Measurements from ENCODE around the gene KCNE4.
"Not testable (repeated sequence)": the region's sequence is repeated elsewhere in the genome, so short reads cannot be mapped to it uniquely, and the experiment has no call there.

KCNE4 gene

GRCh38 chr2:223069988-223070387 lies 18.0 kb downstream of the KCNE4 start:
- H3K9ac ChIP-seq (ENCODE audit: low read length in 5 of 5) = no peak overlapping the region
- no peak overlapping the region for H3K4me3 ChIP-seq (ENCODE audit: low read depth in 1 of 5, low read length in 5 of 5)
- H3K36me3 ChIP-seq (ENCODE audit: control insufficient read depth in 5 of 5, insufficient read depth in 5 of 5, low read length in 5 of 5) = no peaks in the 10 kb centered on the region
- H3K27ac ChIP-seq (ENCODE audit: low read depth, low read length) = no peak overlapping the region
- H3K9me3 ChIP-seq (ENCODE audit: control insufficient read depth in 5 of 5, low read length in 5 of 5) = no peaks in the 10 kb centered on the region
- peaks cover 0 to 18% (median 0%) of the 10 kb centered on the region in 5 donors for H3K4me1 ChIP-seq (ENCODE audit: control insufficient read depth in 5 of 5, insufficient read depth in 5 of 5, low read length in 5 of 5)
- H3K27me3 ChIP-seq (ENCODE audit: control insufficient read depth in 5 of 5, insufficient read depth in 4 of 5, low read length in 5 of 5) = peaks cover 0 to 2% (median 0%) of the 10 kb centered on the region in 5 donors

GRCh38 chr2:223071139-223071538 lies 19.1 kb downstream of the KCNE4 start:
- no peak overlapping the region for H3K4me3 ChIP-seq (ENCODE audit: low read depth in 1 of 5, low read length in 5 of 5)
- no peaks in the 10 kb centered on the region for H3K9me3 ChIP-seq (ENCODE audit: control insufficient read depth in 5 of 5, low read length in 5 of 5)

GRCh38 chr2:223072826-223073225 lies 20.8 kb downstream of the KCNE4 start:
- H3K4me3 ChIP-seq (ENCODE audit: low read depth in 1 of 5, low read length in 5 of 5) = no peak overlapping the region
- H3K9me3 ChIP-seq (ENCODE audit: control insufficient read depth in 5 of 5, low read length in 5 of 5) = no peaks in the 10 kb centered on the region
- no peak overlapping the region for H3K9ac ChIP-seq (ENCODE audit: low read length in 5 of 5)
- H3K4me1 ChIP-seq (ENCODE audit: control insufficient read depth in 5 of 5, insufficient read depth in 5 of 5, low read length in 5 of 5) = peaks cover 0 to 18% (median 0%) of the 10 kb centered on the region in 5 donors
- no peaks in the 10 kb centered on the region for H3K27me3 ChIP-seq (ENCODE audit: control insufficient read depth in 5 of 5, insufficient read depth in 4 of 5, low read length in 5 of 5)
- no peaks in the 10 kb centered on the region for H3K36me3 ChIP-seq (ENCODE audit: control insufficient read depth in 5 of 5, insufficient read depth in 5 of 5, low read length in 5 of 5)
- H3K27ac ChIP-seq (ENCODE audit: low read depth, low read length) = no peak overlapping the region

More at GRCh38 chr2:223071139-223071538, 19.1 kb downstream of the KCNE4 start:
- Histone ChIP-seq H3K9ac (ENCODE audit: low read length in 5 of 5) (no peak overlapping the region), H3K27ac (ENCODE audit: low read depth, low read length) (no peak overlapping the region), H3K27me3 (ENCODE audit: control insufficient read depth in 5 of 5, insufficient read depth in 4 of 5, low read length in 5 of 5) (peaks cover 0 to 1% (median 0%) of the 10 kb centered on the region in 5 donors), H3K36me3 (ENCODE audit: control insufficient read depth in 5 of 5, insufficient read depth in 5 of 5, low read length in 5 of 5) (no peaks in the 10 kb centered on the region), H3K4me1 (ENCODE audit: control insufficient read depth in 5 of 5, insufficient read depth in 5 of 5, low read length in 5 of 5) (peaks cover 0 to 18% (median 0%) of the 10 kb centered on the region in 5 donors)

DNA sequence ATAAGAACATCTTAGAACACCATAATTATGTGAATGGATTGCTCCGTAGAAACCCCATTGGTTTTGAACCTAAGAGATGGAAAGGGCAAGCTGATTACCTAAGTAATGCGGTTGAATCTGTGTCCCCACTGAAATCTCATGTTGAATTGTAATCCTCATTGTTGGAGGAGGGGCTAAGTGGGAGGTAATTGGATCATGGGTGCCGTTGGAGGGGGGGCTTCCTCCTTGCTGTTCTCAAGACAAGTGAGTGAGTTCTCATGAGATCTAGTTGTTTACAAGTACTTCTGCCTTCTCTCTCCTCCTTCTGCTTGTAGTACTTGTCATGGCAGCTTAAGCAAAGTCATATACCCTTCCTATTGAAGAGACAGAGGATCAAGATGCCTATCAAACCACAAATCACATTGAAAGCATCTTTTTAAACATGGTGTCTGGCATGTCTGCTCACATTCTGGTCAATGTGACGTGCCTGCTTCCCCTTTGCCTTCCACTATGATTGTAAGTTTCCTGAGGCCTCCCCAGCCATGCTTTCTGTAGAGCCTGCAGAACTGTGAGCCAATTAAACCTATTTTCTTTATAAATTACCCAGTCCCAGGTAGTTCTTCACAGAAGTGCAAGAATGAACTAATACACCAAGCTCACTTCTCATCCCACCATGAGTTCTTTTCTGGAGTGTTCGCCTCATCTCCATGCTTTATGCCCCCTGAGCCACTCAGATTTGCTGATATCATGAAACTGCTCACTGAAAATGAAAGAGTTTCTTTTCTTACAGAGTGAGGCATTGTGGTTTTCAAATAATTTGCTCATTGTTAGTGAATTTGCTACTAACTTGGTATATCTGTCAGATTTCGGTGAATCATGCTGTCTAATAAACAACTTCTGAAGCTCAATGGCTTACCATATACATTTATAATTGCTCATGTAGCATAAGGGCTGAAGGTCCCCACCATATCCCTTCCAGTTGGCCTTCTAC lies 23.6 kb downstream of the KCNE4 start:
- Histone ChIP-seq H3K27ac (ENCODE audit: low read depth, low read length) (no peak overlapping the region), H3K4me3 (ENCODE audit: low read depth in 1 of 5, low read length in 5 of 5) (no peak overlapping the region), H3K27me3 (ENCODE audit: control insufficient read depth in 5 of 5, insufficient read depth in 4 of 5, low read length in 5 of 5) (no peaks in the 10 kb centered on the region), H3K36me3 (ENCODE audit: control insufficient read depth in 5 of 5, insufficient read depth in 5 of 5, low read length in 5 of 5) (no peaks in the 10 kb centered on the region), H3K9ac (ENCODE audit: low read length in 5 of 5) (no peak overlapping the region), H3K4me1 (ENCODE audit: control insufficient read depth in 5 of 5, insufficient read depth in 5 of 5, low read length in 5 of 5) (peaks cover 0 to 9% (median 0%) of the 10 kb centered on the region in 5 donors), H3K9me3 (ENCODE audit: control insufficient read depth in 5 of 5, low read length in 5 of 5) (no peaks in the 10 kb centered on the region)

DNA sequence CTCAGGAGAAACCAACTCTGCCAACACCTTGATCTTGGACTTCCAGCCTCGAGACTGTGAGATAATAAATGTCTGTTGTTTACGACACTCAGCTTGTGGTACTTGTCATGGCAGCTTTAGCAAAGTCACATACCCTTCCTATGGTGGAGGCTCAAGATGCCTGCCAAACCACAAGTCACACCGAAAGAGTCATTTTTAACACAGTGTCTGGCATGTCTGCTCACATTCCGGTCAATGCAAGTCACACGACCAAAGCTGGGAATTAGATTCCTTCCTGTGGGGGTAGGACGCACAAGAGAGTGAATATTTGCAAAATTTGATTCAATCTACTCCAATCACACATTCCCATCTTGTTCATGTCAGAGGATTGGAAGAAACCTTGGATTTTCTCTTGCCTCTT lies 24.6 kb downstream of the KCNE4 start:
- Histone ChIP-seq H3K9me3 (ENCODE audit: control insufficient read depth in 5 of 5, low read length in 5 of 5) (no peaks in the 10 kb centered on the region), H3K4me3 (ENCODE audit: low read depth in 1 of 5, low read length in 5 of 5) (no peak overlapping the region), H3K4me1 (ENCODE audit: control insufficient read depth in 5 of 5, insufficient read depth in 5 of 5, low read length in 5 of 5) (peaks cover 0 to 2% (median 0%) of the 10 kb centered on the region in 5 donors), H3K36me3 (ENCODE audit: control insufficient read depth in 5 of 5, insufficient read depth in 5 of 5, low read length in 5 of 5) (no peaks in the 10 kb centered on the region), H3K27ac (ENCODE audit: low read depth, low read length) (no peak overlapping the region), H3K9ac (ENCODE audit: low read length in 5 of 5) (no peak overlapping the region), H3K27me3 (ENCODE audit: control insufficient read depth in 5 of 5, insufficient read depth in 4 of 5, low read length in 5 of 5) (no peaks in the 10 kb centered on the region)

DNA sequence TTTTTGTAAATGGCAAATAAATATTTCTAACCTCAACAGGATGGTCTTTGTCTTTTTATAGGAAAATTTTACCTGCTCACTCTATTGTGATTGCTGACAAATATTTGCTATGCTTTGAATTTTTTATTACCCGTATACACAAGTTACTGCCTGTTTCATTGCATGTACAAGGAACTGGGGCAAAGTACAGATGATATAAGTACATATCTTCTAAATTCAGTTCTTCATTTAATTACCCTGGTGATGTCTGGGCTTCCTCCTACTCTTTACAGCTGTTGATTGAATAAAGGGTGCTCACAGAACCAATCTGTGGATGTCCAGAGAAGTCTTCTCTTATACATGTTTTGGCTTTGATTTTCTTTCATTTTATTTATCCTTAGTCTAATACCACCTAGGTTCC lies 26.5 kb downstream of the KCNE4 start:
- H3K9ac ChIP-seq (ENCODE audit: low read length in 5 of 5) = no peak overlapping the region
- no peak overlapping the region for H3K4me3 ChIP-seq (ENCODE audit: low read depth in 1 of 5, low read length in 5 of 5)
- H3K36me3 ChIP-seq (ENCODE audit: control insufficient read depth in 5 of 5, insufficient read depth in 5 of 5, low read length in 5 of 5) = no peaks in the 10 kb centered on the region
- H3K9me3 ChIP-seq (ENCODE audit: control insufficient read depth in 5 of 5, low read length in 5 of 5) = no peaks in the 10 kb centered on the region
- no peaks in the 10 kb centered on the region for H3K4me1 ChIP-seq (ENCODE audit: control insufficient read depth in 5 of 5, insufficient read depth in 5 of 5, low read length in 5 of 5)
- no peak overlapping the region for H3K27ac ChIP-seq (ENCODE audit: low read depth, low read length)
- no peaks in the 10 kb centered on the region for H3K27me3 ChIP-seq (ENCODE audit: control insufficient read depth in 5 of 5, insufficient read depth in 4 of 5, low read length in 5 of 5)

GRCh38 chr2:223079378-223079777 lies 27.4 kb downstream of the KCNE4 start:
- Histone ChIP-seq H3K27me3 (ENCODE audit: control insufficient read depth in 5 of 5, insufficient read depth in 4 of 5, low read length in 5 of 5) (no peaks in the 10 kb centered on the region), H3K36me3 (ENCODE audit: control insufficient read depth in 5 of 5, insufficient read depth in 5 of 5, low read length in 5 of 5) (no peaks in the 10 kb centered on the region), H3K9ac (ENCODE audit: low read length in 5 of 5) (no peak overlapping the region), H3K4me3 (ENCODE audit: low read depth in 1 of 5, low read length in 5 of 5) (no peak overlapping the region), H3K4me1 (ENCODE audit: control insufficient read depth in 5 of 5, insufficient read depth in 5 of 5, low read length in 5 of 5) (no peaks in the 10 kb centered on the region), H3K27ac (ENCODE audit: low read depth, low read length) (no peak overlapping the region), H3K9me3 (ENCODE audit: control insufficient read depth in 5 of 5, low read length in 5 of 5) (no peaks in the 10 kb centered on the region)

DNA sequence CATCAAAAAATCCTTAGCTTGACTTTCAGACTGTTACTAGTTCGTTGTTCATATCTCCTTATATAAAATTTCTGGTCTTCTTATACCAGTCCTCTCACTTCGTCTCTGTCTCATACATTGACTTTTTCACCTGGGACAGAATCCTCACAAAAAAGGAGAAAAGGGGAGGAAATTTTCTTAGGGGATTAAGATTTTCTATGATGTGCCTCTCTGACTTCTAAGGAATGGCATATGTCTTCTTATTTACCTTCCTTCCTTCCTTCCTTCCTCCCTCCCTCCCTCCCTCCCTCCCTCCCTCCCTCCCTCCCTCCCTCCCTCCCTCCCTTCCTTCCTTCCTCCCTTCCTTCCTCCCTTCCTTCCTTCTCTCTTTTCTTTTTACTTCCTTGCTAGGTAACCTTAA lies 27.9 kb downstream of the KCNE4 start:
- H3K27ac ChIP-seq (ENCODE audit: low read depth, low read length) = no peak overlapping the region
- H3K9ac ChIP-seq (ENCODE audit: low read length in 5 of 5) = no peak overlapping the region
- H3K36me3 ChIP-seq (ENCODE audit: control insufficient read depth in 5 of 5, insufficient read depth in 5 of 5, low read length in 5 of 5) = no peaks in the 10 kb centered on the region
- no peak overlapping the region for H3K4me3 ChIP-seq (ENCODE audit: low read depth in 1 of 5, low read length in 5 of 5)
- peaks cover 0 to 2% (median 0%) of the 10 kb centered on the region in 5 donors for H3K27me3 ChIP-seq (ENCODE audit: control insufficient read depth in 5 of 5, insufficient read depth in 4 of 5, low read length in 5 of 5)
- H3K4me1 ChIP-seq (ENCODE audit: control insufficient read depth in 5 of 5, insufficient read depth in 5 of 5, low read length in 5 of 5) = no peaks in the 10 kb centered on the region
- no peaks in the 10 kb centered on the region for H3K9me3 ChIP-seq (ENCODE audit: control insufficient read depth in 5 of 5, low read length in 5 of 5)

GRCh38 chr2:223080790-223081360 lies 28.9 kb downstream of the KCNE4 start:
- not testable (repeated sequence) for H3K27me3 ChIP-seq (ENCODE audit: control insufficient read depth in 5 of 5, insufficient read depth in 4 of 5, low read length in 5 of 5); H3K4me1 ChIP-seq (ENCODE audit: control insufficient read depth in 5 of 5, insufficient read depth in 5 of 5, low read length in 5 of 5); H3K27ac ChIP-seq (ENCODE audit: low read depth, low read length); H3K4me3 ChIP-seq (ENCODE audit: low read depth in 1 of 5, low read length in 5 of 5); H3K9ac ChIP-seq (ENCODE audit: low read length in 5 of 5); H3K9me3 ChIP-seq (ENCODE audit: control insufficient read depth in 5 of 5, low read length in 5 of 5); H3K36me3 ChIP-seq (ENCODE audit: control insufficient read depth in 5 of 5, insufficient read depth in 5 of 5, low read length in 5 of 5)

DNA sequence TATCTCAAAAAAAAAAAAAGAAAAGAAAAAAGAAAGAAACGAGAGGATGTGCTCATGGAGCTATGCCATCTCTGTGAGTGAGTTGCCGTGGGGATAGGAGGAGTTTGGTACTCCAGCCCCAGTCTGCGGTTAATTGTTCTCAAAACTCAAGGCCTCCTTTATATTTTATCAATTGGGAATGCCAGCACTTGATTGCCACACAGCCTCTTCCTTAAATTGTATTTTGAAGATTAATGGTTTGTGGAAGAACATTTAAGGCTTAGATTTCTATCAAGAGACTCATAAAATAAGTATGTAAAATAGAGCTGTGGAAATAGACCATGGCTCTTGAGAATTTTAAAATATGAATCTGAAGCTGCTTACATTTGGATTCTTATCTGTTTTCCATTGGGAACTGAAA lies 29.8 kb downstream of the KCNE4 start:
- Histone ChIP-seq H3K9me3 (ENCODE audit: control insufficient read depth in 5 of 5, low read length in 5 of 5) (no peaks in the 10 kb centered on the region), H3K27ac (ENCODE audit: low read depth, low read length) (no peak overlapping the region), H3K4me3 (ENCODE audit: low read depth in 1 of 5, low read length in 5 of 5) (no peak overlapping the region), H3K9ac (ENCODE audit: low read length in 5 of 5) (no peak overlapping the region), H3K27me3 (ENCODE audit: control insufficient read depth in 5 of 5, insufficient read depth in 4 of 5, low read length in 5 of 5) (peaks cover 0 to 4% (median 0%) of the 10 kb centered on the region in 5 donors), H3K36me3 (ENCODE audit: control insufficient read depth in 5 of 5, insufficient read depth in 5 of 5, low read length in 5 of 5) (no peaks in the 10 kb centered on the region), H3K4me1 (ENCODE audit: control insufficient read depth in 5 of 5, insufficient read depth in 5 of 5, low read length in 5 of 5) (no peaks in the 10 kb centered on the region)

All from subcutaneous abdominal adipose tissue (tissue), 5 donors.